Stimulated activated CD4-positive, alpha-beta T cell treated with anti-CD3 and anti-CD28 coated beads, TNF-alpha, amount 100 ng/mL, for 48 hours (primary cell): ENCODE measurements around the gene GDF10.
A peak's percentile ranks its signal among the peaks of the same experiment; 100 is the strongest.

Experiments used
- DNase-seq, 3 donors: peaks; one replicate each; pipeline ENCODE4 v3.0.0-alpha.2; 2020; ENCODE audit warnings: low read depth in 3 of 3

The GDF10 gene

GRCh38 chr10:47299611-47300428, at the start of gene GDF10:
GDF10 (plus strand) TSS chr10:47300197; CDS start chr10:47300652, 455 bp downstream.
- DNase-seq, result no peak

- no peak for DNase-seq
These were observed 47.8 kb upstream of the GDF10 start for GRCh38 chr10:47252093-47252780.

GRCh38 chr10:47253030-47253637, 46.9 kb upstream of the GDF10 start:
- DNase-seq, result no peak

GRCh38 chr10:47253651-47254375, 46.2 kb upstream of the GDF10 start:
- DNase-seq, result no peak

- DNase-seq, result no peak
These were observed 45.4 kb upstream of the GDF10 start for GRCh38 chr10:47254611-47255010.

DNA sequence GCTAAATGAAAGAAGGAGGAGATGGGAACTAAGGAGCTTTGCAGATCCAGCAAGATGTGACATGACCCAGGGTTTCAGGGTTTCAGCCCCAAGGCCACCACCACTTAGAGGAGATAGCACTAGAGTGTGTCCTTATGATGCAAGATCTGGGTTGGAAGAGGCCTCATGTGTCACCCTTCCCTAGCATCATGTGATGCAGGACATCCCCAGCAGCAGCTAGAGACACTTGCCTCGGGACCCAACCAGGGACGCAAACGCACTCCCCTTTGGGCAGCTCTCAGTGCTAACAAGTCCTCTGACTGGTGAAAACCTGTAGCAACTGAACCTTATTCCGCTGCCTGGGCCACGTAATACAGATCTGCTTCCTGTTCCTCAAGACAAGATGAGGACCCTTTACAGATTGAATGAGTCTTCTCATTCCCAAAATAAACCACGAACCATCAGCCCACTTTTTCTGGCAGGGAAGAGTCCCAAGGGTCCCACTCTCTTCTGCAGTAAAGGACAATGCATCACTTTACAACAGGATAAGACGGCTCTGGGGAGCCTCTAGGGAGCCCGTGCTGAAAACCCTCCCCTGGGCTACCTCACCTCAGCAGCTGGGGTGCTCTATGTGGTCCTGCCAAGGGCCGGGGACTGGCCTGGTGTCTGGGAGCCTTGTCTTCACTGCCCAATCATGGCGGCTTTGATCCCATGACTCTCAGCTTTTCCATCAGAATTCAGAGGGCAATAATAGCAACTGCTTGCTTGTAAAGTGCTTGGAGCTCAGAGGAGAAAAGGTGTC, 44.8 kb upstream of the GDF10 start:
- no peak for DNase-seq

- no peak for DNase-seq
These were observed 44.1 kb upstream of the GDF10 start for GRCh38 chr10:47255866-47256265.

DNA sequence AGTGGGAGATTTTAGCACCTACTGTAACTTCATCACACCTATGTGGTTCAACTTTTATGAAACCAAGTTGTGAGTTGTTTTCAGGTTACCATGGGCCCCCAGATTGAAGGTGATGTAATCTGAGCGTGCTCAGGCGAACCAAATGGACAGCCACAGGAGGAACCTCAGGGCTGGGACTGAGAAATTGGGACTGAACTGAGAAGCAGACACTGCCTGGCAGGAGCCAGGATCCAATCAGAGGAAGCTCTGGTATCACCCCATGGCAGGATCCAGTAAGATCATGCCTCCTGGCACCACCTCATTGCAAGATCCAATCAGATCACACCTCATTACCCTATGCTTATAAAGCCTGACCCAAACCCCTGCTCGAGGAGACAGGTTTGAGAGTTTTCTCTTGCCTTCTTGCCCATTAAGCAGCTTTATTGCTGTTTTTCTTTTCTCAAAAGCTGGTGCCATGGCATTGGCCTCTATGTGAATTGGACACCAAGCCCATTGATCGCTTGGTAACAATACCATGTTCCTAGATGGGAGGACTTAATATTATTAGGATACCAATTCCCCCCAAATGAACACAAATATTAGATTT, 43.2 kb upstream of the GDF10 start:
- peak in 1 of 3 donors; percentile 17 for DNase-seq

- DNase-seq, result no peak
These were observed 42.4 kb upstream of the GDF10 start for GRCh38 chr10:47257396-47258120.

DNA sequence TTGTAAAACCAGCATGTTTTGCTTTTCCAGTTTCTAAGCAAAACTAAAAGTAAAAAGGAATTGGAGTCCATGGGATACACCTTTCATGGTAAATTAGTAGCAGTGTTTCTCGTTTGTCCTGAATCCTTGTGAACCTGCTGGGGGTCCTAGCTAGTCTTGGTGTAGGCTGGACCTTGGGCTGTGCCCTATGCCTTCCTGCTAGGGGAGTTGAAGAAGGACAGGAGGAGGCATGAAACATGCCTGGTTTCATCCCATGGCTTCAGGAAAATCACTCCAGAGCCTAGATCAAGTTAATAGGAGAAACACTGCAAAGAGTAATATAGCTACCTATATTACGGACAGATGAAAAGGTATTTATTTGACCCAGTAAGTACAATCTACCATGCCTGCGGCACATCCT, 41.1 kb upstream of the GDF10 start:
- no peak for DNase-seq

DNA sequence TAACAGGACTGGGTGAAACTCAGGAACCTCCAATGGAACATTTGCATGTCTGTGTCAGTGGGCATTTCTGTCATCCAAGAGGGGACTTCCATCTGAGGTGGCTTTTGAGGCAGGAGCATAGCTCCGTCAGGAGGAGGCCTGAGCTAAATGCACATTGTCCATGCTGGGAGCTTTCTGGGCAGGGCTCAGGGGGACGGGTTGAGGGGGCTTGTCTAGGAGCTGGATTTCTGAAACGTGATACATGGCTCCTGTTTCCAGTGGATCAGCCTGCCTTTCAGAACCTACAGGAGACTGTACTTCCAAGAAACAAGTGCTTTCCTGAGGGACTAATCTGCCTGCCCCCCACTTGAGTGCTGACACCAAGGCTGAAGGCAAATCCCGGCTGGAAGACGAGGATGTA, 40.5 kb upstream of the GDF10 start:
- DNase-seq, result no peak

GRCh38 chr10:47260505-47261111, 39.4 kb upstream of the GDF10 start:
- no peak for DNase-seq

- DNase-seq, result peak in 1 of 3 donors; percentile 35
These were observed 38.9 kb upstream of the GDF10 start for GRCh38 chr10:47261121-47261520.

GRCh38 chr10:47261556-47261955, 38.4 kb upstream of the GDF10 start:
- DNase-seq, result no peak

DNA sequence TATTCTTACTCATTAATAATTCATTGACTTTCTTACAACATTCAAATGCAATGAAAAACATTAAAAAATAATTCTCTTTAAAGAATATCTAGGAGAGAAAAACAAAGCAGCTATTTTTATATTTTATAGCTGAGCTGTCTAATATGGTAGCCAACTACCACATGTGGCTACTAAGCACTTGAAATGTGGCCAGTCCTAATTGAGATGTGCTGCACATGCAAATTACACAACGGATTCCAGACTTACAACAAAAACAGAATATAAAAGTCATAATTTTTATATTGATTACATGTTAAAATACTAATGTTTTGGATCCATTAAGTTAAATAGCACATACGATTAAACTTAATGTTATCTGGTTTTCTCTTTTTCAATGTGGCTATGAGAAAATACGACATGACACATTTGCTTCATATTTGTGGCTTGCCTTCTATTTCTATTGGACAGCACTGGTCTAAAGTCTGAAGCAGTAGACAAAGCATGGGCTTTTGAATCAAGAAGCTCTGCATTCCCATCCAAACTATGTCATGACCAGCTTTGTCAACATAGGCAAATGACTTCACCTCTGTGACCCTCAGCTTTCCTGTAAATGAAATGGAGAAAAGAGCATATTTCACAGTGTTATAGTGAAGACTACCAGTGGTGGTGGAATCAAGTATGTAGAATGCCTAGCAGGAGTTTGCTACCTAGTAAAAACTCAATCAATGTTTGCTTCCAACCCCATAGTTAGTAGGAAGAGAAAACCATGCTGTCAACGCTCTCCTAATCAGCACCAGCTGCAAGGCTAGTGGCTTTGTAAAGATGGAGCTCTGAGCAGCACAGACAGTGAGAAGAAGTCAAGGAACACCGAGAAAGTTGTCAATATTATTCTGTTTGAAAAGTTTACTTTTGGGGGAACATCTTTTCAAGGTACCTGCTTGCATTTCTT, 37.1 kb upstream of the GDF10 start:
- DNase-seq, result no peak

GRCh38 chr10:47264797-47265281, 35.2 kb upstream of the GDF10 start:
- DNase-seq, result peak in 2 of 3 donors; percentile 52 to 57

- no peak for DNase-seq
These were observed 33.4 kb upstream of the GDF10 start for GRCh38 chr10:47266602-47267001.

DNA sequence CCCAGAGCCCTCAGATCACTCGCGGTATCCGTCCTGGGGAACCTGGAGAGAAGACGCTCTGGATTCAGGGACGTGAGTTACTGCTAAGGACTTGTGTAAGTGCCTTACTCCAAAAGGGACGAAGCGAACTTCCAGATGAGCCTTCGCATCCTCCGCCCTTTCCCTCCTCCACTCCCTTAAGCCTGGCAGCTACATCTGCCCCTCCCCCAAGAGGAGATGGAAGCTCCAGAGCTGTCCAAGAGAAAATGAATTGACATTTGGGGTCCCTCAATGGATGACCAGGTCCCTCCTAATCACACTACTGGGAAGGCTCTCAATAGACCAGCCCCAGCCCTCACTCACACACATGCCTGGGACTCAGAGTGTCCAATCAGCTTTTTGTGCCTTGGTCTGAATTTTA, 31.3 kb upstream of the GDF10 start:
- DNase-seq, result no peak

DNA sequence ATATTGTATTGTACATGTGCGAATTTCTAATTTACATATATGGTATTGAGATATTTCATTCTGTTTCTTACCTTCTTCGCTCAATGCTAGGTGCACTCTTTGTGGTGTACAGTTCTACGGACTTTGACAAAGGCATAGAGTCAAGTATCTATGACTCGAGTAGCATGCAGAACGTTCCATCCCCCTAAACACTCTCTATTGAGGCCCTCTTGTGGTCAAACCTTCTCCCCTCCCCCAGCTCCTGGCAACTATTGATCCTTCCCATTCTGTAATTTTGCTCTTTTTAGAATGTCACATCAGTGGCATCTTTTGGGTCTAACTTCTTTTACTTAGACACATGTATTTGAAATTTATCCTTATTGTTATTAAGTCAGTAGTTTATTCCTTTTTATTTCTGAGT, 30.7 kb upstream of the GDF10 start:
- no peak for DNase-seq
